ENCODE results near the gene CDCA3.

Gene CDCA3

GRCh38 chr12:6819106-6820030 is 31.7 kb downstream of the CDCA3 start:
- no peak for DNase-seq (ENCODE audit: low read depth)

DNA sequence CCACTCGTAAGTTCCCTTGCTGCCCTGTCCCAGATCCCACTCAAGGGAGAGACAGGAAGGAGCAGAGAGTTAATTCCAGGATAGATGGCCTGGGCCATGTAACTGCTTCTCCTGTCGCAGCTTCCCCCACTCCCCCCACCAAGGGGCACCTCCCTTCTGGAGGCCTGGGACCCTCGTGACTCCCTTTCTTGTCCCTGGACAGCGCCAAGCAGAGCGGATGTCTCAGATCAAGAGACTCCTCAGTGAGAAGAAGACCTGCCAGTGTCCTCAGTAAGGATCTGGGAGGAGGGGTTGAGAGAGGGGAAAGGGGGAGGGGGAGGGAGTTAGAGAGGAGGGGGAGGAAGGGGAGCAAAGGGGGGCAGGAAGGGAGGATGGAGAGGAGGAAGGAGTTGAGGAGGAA is 32.4 kb downstream of the CDCA3 start:
- DNase-seq (ENCODE audit: low read depth) = no peak

- DNase-seq (ENCODE audit: low read depth) = no peak
Observed at GRCh38 chr12:6818222-6818621, 32.9 kb downstream of the CDCA3 start.

GRCh38 chr12:6817662-6818157 is 33.4 kb downstream of the CDCA3 start:
- no peak for DNase-seq (ENCODE audit: low read depth)

DNA sequence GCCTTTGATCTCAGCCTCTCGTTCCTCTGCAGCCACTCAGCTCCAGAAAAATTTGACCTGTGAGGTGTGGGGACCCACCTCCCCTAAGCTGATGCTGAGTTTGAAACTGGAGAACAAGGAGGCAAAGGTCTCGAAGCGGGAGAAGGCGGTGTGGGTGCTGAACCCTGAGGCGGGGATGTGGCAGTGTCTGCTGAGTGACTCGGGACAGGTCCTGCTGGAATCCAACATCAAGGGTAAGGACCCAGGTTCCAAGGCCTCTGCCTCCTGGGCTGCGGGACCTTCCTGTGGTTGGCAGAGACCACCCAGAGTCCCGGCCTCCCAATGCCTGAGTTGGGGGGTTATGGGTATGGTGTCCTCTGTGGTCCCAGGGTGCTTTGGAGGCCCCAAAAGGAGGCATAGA is 34.0 kb downstream of the CDCA3 start:
- DNase-seq (ENCODE audit: low read depth) = no peak

DNA sequence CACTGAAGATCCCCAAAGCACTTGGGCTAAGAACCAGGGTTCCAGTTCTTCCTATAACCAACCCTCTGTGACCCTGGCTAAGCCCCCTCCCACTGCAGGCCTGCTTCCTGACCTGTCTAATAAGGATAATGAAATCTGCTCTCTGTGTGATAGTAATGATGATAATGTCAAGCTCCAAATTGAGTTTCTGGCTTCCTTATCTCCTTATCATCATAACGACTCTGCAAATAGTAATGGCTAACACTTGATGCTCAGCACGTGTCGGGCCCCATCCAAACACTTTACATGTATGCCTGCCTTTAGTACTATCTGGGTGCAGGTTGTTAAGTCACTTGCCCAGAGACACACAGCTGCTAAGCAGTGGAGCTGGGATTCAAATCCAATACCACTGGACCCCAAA is 34.5 kb downstream of the CDCA3 start:
- no peak for DNase-seq (ENCODE audit: low read depth)

- no peak for DNase-seq (ENCODE audit: low read depth)
Observed at GRCh38 chr12:6813363-6813762, 37.7 kb downstream of the CDCA3 start.

DNA sequence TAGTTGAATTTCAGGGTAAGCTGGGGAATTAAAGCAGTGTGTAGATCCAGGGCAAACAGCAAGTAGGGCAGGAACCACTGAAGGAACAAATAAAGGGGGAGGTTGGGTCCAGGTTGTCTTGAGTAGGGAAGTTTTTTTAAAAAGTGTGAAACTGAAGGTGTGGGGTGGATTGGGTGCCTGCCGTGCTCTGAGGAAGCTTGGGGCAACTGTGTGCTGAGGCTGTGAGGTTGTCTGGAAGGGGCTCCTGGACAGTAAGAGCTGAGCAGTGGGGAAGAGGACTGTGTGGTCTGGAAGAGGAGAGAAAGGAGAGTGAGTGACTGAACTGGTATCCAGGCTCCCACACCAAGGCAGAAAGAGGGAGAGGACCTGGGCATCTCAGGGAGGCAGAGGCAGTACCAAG is 40.3 kb downstream of the CDCA3 start:
- DNase-seq (ENCODE audit: low read depth) = no peak

- DNase-seq (ENCODE audit: low read depth) = no peak
Observed at GRCh38 chr12:6809056-6809455, 42.0 kb downstream of the CDCA3 start.

DNA sequence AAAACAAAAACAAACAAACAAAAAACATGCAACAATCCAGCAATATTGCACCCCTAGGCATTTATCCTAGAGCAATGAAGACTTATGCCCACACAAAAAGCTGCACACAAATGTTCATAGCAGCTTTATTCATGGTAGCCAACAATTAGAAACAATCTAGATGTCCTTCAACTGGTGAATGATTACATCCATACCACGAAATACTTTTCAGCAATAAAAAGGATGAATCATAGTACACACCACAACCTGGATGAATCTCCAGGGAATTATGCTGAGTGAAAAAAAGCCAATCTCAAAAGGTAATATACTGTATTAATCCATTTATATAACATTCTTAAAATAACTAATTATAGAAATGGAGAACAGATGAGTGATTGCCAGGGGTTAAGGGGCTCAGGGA is 43.9 kb downstream of the CDCA3 start:
- DNase-seq (ENCODE audit: low read depth) = no peak

DNA sequence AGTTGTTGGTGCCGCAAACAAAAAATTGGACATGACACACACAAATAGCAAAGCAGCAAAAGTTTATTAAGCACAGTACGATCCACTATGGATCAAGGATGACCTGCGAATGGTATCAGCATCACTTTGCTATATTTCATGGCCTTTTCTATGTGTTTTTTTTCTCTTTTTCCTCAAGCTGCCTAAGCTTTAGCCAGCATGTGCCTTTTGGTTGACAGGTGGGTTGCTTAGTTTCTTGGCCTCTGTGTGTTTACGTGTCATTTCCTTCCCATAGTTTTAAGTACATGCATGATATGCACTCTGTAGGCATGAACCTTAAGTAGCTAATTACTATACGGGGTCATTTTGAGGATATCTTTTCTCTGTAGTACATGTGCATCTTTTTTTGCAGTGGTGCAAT is 51.9 kb downstream of the CDCA3 start:
- DNase-seq (ENCODE audit: low read depth) = no peak
